Skeletal muscle satellite cell (primary cell): ENCODE measurements around the gene TP53RK.

Experiments used
- H3K27me3 ChIP-seq: 2 replicates; pipeline ENCODE4 v1.7.0; 2013; ENCODE audit warnings: low read length; ENCODE audit not compliant: control insufficient read depth, insufficient read depth
- H3K36me3 ChIP-seq: 2 replicates; pipeline ENCODE4 v1.7.0; 2013; ENCODE audit warnings: mild to moderate bottlenecking, control low read depth, low read length; ENCODE audit not compliant: insufficient read depth
- H3K4me1 ChIP-seq: 2 replicates; pipeline ENCODE4 v1.7.0; 2013; ENCODE audit warnings: low read length; ENCODE audit not compliant: control insufficient read depth, insufficient read depth
- H3K4me2 ChIP-seq: 2 replicates; pipeline ENCODE4 v1.7.0; 2013; ENCODE audit warnings: mild to moderate bottlenecking, low read length
- H3K4me3 ChIP-seq: 2 replicates; pipeline ENCODE4 v1.7.0; 2013; ENCODE audit warnings: low read length
- H3K9ac ChIP-seq: 2 replicates; pipeline ENCODE4 v1.7.0; 2013; ENCODE audit warnings: mild to moderate bottlenecking, low read depth, low read length, moderate library complexity
- H3K9me3 ChIP-seq: replicated peaks from 2 replicates; pipeline ENCODE4 v1.7.0; 2013; ENCODE audit warnings: mild to moderate bottlenecking, control low read depth, low read length

Gene TP53RK

DNA sequence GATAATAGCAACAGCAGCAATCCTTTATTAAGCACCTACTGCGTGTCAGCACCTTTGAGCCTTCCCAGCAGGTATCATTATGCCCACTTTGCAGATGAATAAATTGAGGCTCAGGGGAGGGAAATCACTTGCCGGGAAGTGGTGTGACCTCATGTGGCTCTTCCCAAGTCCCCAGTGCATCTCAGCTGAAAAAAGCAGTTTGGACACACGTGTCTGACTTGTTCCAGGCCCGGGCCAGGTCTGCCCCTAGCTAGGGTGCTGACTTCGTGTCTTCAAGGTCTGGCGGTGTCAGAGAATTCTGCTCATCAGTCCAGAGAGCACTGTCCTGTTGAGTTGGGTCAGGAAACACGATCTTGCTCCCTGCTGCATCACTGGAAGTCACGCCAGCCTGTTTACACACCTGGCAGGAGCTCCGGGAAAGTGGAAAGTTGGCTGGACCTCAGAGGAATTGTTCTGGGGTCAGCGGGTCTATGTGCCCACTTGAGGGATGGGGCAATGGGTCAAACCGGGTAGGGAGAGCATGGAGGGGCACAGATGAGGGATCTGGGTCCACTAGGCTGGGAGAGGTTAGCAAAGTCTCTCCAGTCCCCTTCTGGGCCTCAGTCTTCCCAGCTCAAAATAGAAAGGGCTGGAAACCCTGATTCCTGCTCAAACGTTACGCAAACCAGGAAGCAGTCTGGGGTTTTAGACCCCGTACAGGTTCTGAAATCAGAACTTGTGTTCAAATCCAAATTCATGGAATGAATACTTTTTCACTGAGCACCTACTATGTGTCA, 48.5 kb downstream of the TP53RK start:
- no peaks in the 10 kb centered on the region for H3K36me3 ChIP-seq
- no peak overlapping the region for H3K9ac ChIP-seq
- H3K27me3 ChIP-seq: peaks cover 21% of the 10 kb centered on the region
- no peak overlapping the region for H3K4me3 ChIP-seq
- no peak overlapping the region for H3K4me2 ChIP-seq
- no peaks in the 10 kb centered on the region for H3K9me3 ChIP-seq
- H3K4me1 ChIP-seq: no peaks in the 10 kb centered on the region

GRCh38 chr20:46640044-46640443, 49.2 kb downstream of the TP53RK start:
- no peaks in the 10 kb centered on the region for H3K9me3 ChIP-seq
- no peaks in the 10 kb centered on the region for H3K4me1 ChIP-seq
- peaks cover 15% of the 10 kb centered on the region for H3K27me3 ChIP-seq
- no peak overlapping the region for H3K9ac ChIP-seq
- H3K4me2 ChIP-seq: no peak overlapping the region
- no peak overlapping the region for H3K4me3 ChIP-seq
- H3K36me3 ChIP-seq: no peaks in the 10 kb centered on the region

DNA sequence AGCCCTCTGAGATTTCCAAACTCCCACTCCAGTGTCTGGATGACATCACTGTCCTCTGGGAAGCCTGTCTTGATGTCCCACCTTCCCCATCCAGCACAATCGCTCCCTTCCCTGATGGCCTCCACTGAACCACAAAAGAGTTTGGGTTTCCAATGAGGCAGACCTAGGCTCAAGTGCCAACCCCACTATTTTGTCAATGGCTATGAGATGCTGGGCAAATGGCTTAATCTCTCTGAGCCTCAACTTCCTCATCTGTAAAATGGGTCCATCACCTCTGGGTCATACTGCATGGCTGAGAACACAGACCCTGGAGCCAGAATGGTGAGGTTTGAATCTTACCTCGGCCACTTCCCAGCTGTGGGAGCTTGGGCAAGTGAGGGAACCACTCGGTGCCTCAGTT, 49.7 kb downstream of the TP53RK start:
- Histone ChIP-seq H3K36me3 (no peaks in the 10 kb centered on the region), H3K4me3 (no peak overlapping the region), H3K4me1 (no peaks in the 10 kb centered on the region), H3K4me2 (no peak overlapping the region), H3K9ac (no peak overlapping the region), H3K27me3 (peaks cover 10% of the 10 kb centered on the region), H3K9me3 (no peaks in the 10 kb centered on the region)

DNA sequence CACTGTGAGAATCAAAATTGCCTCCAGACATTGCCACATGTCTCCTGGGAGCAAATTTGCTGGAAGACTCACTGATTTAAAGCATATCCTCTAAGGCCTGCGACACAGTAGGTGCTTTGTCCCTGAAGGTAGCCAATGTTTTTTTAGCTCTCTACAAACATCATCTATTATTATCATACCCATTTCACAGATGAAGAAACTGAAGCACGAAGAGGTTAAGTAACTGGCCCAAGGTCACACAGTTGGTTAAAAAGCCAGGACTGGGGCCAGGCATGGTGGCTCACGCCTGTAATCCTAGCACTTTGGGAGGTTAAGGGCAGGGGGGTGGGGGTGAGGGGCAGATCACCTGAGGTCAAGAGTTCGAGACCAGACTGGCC, 50.4 kb downstream of the TP53RK start:
- no peak overlapping the region for H3K4me2 ChIP-seq
- no peaks in the 10 kb centered on the region for H3K4me1 ChIP-seq
- no peaks in the 10 kb centered on the region for H3K36me3 ChIP-seq
- H3K9ac ChIP-seq: no peak overlapping the region
- no peaks in the 10 kb centered on the region for H3K9me3 ChIP-seq
- no peak overlapping the region for H3K4me3 ChIP-seq
- H3K27me3 ChIP-seq: peaks cover 7% of the 10 kb centered on the region

DNA sequence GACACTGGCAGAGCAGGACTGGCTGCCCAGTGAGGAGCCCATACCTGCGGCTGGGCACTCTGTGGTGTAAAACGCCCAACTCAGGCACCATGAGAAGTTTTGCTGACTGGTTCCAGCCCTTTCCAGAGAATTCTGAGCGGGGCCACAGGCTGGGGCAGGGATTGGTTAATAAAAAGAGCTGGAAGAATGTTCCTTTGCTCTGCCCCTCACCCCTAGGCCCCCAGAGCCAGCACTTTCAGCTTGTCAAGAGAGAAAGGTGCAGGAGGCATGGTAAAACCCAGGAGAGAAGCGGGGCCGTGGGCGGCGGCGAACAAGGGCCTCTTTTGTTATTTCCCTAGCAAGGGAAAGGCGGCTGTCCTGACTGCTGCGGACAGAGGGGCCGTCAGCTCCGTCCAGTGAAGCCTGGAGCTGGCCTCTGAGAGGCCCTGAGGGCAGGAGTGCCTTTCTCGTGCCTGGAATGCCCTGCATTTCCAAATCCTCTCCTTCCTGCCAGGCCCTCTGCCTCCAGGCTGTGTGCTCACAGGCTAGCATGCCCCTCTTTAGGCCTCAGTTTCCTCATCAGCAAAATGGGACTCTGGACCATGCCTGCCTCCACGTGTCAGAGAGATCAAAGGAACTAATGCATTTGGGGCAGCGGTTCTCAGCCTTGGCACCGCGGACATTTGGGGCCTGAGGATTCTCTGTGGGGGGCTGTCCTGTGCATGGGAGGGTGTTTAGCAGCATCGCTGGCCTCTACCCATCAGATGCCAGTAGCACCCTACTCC, 50.9 kb downstream of the TP53RK start:
- H3K36me3 ChIP-seq: no peaks in the 10 kb centered on the region
- H3K4me3 ChIP-seq: no peak overlapping the region

DNA sequence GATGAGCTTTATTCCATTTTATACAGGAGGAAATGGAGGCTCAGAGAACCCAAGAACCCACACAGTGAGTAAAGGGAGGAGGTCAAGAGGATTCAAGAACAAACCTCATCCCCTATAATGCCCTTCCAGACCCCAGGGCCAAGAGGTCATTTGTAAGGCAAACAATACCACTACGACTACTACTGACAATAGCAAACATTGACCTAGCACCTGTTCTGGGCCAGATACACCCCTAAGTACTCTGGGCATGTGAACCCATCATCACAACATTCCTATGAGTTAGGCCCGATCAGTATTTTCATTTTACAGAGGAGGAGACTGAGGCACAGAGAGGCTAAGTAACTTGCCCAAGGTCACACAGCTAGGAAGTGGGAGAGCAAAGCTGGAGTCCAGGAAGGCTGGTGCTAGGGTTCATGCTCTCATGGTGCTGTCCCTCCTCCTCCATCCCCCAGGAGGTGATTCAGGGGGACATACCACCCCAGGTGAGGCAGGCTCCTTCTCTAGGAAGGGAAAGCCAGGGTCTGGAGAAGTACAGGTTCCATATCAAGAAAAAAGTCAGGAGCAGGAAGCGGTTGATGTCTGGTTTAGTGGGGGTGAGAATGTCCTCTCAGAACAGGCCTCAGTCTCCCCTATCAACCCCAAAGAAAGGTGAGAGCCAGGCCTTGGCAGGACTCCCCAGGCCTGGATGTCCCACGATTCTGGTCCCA, 51.7 kb downstream of the TP53RK start:
- no peaks in the 10 kb centered on the region for H3K9me3 ChIP-seq
- H3K36me3 ChIP-seq: no peaks in the 10 kb centered on the region
- no peaks in the 10 kb centered on the region for H3K4me1 ChIP-seq
- no peak overlapping the region for H3K4me3 ChIP-seq
- H3K27me3 ChIP-seq: peaks cover 14% of the 10 kb centered on the region
- H3K4me2 ChIP-seq: no peak overlapping the region
- no peak overlapping the region for H3K9ac ChIP-seq

More for the DNA sequence above, 50.9 kb downstream of the TP53RK start:
- Histone ChIP-seq H3K9me3 (no peaks in the 10 kb centered on the region), H3K9ac (no peak overlapping the region), H3K4me1 (no peaks in the 10 kb centered on the region), H3K4me2 (no peak overlapping the region), H3K27me3 (peaks cover 11% of the 10 kb centered on the region)

GRCh38 chr20:46637020-46637419, 52.2 kb downstream of the TP53RK start:
- Histone ChIP-seq H3K36me3 (no peaks in the 10 kb centered on the region), H3K27me3 (peaks cover 13% of the 10 kb centered on the region), H3K4me1 (no peaks in the 10 kb centered on the region), H3K9me3 (no peaks in the 10 kb centered on the region), H3K9ac (no peak overlapping the region), H3K4me3 (no peak overlapping the region), H3K4me2 (no peak overlapping the region)

- Histone ChIP-seq H3K4me1 (no peaks in the 10 kb centered on the region), H3K9ac (no peak overlapping the region), H3K9me3 (no peaks in the 10 kb centered on the region)
These were observed 52.7 kb downstream of the TP53RK start for GRCh38 chr20:46636514-46636913.

GRCh38 chr20:46635514-46636136, 53.6 kb downstream of the TP53RK start:
- no peaks in the 10 kb centered on the region for H3K9me3 ChIP-seq
- H3K36me3 ChIP-seq: no peaks in the 10 kb centered on the region
- peaks cover 16% of the 10 kb centered on the region for H3K27me3 ChIP-seq
- H3K9ac ChIP-seq: no peak overlapping the region
- no peaks in the 10 kb centered on the region for H3K4me1 ChIP-seq
- H3K4me2 ChIP-seq: no peak overlapping the region
- no peak overlapping the region for H3K4me3 ChIP-seq

More at GRCh38 chr20:46636514-46636913, 52.7 kb downstream of the TP53RK start:
- no peak overlapping the region for H3K4me2 ChIP-seq
- no peaks in the 10 kb centered on the region for H3K36me3 ChIP-seq
- H3K4me3 ChIP-seq: no peak overlapping the region
- H3K27me3 ChIP-seq: peaks cover 16% of the 10 kb centered on the region

DNA sequence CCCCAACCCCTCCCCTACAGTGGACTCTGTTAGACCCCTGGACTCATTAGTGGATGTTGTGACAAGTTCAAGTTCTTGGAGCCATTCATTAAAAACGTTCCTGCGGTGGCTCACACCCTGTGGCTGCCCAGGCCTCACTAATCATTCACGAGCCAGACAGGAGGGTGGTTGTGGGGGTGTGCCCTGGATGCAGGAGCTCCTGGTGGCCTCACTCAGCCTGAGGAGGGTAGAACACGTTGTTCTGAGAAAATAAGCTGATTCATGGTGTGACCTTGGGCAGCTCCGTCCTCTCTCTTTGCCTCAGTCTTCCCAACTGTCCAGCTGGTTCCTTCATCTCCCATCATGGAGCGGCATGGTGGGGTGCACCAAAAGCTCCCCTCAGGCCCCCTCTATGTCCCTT, 54.7 kb downstream of the TP53RK start:
- H3K4me3 ChIP-seq: no peak overlapping the region
- H3K4me2 ChIP-seq: no peak overlapping the region
- peaks cover 19% of the 10 kb centered on the region for H3K27me3 ChIP-seq
- H3K9me3 ChIP-seq: no peaks in the 10 kb centered on the region
- H3K36me3 ChIP-seq: no peaks in the 10 kb centered on the region
- no peak overlapping the region for H3K9ac ChIP-seq
- H3K4me1 ChIP-seq: no peaks in the 10 kb centered on the region
